GM18520 (cell line): ENCODE measurements around the gene FTCDNL1.

Experiments used
- ATAC-seq: cut with Tn5 transposase; IDR thresholded peaks from one replicate; pipeline ENCODE4 v1.9.1; 2021; ENCODE audit not compliant: unreplicated experiment

Gene FTCDNL1

DNA sequence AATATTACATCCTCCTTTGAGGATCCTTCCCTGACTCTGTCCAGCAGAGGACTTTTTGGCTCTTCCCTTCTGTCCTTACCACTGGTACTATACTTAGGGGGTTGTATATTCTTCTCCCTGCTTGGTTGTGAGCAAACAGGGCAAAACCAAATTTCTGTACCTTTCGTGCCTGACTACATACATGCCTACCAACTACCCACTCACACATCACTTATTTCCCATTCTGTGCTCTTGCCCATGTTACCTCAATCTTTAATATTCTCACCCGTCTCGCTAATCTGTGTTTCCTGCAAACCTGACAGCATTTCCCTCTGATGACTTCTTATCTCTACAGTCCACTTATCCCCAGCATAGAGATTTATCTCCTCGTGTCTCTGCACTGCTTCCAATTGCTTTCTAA is 58.6 kb downstream of the FTCDNL1 start:
- no peak for ATAC-seq

DNA sequence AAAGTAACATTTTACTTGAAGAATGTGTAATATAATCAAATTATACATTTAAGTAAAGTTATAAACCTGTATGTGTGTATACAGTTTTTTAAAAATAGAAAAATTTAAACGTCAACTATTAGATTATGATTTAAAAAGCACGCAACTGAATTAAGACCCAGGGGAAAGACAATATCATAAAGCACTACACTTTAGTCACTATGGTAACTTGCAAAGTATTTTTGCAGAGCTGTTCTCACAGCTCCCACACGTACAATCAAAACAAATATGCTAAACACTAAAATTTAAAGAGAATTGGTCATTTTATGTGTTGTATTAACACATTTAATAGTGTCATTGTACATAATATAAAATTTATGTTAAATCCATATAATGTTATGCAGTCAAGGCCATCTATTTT is 59.7 kb downstream of the FTCDNL1 start:
- ATAC-seq = no peak

DNA sequence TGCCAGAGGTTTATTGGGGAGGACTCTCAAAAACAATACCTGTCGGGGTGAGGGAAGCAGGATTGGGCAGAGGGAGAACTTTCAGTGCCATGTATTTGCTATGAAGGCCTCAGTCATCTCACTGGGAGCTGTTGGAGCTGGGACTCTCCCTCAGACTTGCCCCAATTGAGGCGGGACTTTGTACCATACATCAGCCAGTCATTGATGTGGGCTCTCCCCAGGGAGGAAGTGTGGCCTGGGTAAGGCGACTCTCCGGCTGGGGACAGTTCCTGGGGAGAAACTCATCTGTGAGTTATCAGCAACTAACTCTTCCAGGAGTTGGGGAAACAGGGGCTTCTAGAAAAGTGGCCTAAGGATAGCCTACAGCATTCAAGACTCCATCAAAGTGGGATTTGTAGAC is 66.5 kb downstream of the FTCDNL1 start:
- peak; percentile 64 for ATAC-seq

DNA sequence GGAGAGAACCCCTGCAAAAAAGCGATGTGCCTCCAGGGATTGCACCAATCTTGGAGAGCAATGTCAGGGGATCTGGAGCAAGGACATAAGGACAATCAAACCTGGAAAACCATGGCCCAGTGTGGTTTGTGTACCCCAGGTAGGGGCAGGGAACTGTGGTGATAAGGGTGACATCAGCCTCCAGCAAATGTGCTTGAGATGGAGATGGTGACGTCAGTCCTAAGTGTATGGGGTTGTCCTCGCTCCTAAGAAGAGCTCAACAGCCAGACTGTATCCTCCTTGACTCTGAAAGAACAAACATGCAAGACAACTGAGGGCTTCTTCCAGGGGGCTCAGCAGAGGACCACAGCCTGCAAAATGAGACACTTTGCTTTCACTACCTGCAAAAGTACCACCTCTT is 71.4 kb downstream of the FTCDNL1 start:
- no peak for ATAC-seq

DNA sequence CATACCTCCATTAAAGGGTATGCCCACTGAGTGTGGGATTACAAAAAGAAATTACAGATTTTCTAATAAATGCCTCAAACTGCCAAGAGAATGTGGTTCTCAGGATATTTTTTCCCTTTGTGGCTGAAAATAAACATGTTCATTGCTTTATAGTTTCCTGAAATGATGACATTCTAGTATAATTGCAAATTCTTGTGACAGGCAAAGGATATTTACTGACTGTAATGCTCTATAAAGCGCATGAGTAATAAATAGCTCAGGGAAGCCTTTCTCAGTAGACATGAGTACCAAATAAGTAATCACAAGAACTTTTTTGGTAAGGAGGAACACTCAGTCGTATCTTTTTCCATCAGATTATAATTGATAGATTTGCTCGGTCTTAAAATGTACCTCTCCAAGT is 72.3 kb downstream of the FTCDNL1 start:
- no peak for ATAC-seq

DNA sequence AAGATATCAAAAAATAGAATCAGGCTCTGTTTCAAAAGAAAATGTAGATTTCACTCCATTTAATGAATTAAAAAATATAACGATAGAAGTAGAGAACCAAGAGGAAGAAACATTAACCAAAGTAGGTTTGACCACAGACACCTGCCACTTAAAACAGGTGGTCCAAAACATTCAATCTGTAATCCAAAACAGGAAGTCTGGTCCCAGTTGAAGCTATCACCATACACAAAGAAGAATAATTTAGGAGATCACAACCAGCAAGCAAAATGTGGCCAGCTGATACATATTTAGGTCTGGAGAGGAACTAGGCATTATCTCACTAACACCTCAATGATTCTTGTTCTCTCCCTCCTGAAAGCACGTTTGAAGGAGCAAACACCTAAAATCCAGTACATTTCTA is 73.1 kb downstream of the FTCDNL1 start:
- no peak for ATAC-seq

DNA sequence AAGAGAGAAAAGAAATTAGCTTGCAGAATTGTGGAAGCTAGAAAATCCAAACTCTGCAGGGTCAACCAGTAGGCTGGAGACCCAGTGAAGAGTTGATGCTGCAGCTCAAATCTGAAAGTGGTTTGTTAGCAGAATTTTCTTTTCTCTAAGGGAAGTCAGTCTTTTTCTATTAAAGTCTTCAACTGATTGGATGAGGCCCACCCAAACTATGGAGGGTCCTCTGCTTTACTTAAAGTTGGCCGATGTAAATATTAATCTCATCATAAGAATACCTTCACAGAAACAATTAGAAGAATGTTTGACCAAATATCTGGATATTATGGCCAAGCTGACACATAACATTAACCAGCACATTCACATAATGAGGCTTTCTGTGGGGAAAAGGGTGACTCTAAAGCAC is 73.7 kb downstream of the FTCDNL1 start:
- ATAC-seq = no peak

DNA sequence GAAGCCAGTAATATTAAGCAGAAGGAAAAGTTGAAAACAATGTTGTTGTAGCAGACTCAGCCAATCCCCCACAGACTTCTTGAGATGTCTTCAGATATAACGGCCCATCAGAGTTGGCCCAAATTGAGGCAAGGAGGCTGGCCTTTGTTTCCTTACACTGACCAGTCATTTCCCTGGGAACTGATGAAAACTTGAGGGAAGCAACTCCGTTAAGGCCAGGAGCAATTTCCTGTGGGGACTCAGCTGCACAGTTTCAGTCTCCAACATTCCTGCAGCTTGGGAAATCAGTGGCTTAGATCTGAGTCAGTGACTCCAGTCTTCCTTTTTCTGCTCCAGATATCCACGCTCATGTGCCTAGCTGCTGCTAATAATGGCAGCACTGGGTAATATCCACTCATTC is 75.7 kb downstream of the FTCDNL1 start:
- no peak for ATAC-seq

DNA sequence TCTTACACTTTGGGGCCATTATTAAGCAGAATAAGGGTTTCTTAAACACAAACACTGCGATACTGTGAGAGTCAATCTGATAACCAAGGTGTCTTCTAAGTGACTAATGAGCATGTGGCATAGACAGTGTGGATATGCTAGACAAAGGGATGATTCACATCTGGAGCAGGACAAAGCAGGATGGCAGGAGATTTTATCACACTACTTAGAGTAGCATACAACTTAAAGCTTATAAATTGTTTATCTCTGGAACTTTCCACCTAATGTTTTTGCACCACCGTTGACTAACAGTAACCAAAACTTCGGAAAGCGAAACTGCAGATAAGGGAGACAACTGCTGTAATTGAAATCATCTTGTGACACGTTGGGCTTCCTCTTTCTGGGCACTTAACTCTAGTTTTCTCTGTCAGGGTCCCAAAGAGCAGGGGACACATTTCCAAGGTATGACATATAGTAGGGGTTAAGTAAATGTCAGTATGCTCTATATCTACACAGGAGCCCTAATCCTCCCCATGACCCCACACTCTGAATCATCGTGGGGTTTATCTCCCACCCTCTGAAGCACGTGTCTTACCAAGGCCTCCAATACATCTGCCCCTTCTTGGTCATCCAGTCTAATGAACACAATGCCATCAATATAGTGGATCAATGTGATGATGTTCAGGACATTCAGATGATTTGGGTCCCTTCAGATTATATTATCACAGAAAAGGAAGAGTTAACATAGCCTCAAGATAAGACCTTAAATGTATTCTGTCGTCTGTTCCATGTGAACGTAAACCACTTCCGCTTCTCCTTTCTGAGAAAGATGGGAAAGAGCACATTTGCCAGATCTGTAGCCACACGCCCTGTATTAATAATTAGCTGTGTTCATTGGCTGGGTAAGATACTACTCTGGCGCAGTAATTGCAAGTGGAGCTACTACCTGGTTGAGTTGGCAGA is 78.7 kb downstream of the FTCDNL1 start:
- ATAC-seq = peak; percentile 50

DNA sequence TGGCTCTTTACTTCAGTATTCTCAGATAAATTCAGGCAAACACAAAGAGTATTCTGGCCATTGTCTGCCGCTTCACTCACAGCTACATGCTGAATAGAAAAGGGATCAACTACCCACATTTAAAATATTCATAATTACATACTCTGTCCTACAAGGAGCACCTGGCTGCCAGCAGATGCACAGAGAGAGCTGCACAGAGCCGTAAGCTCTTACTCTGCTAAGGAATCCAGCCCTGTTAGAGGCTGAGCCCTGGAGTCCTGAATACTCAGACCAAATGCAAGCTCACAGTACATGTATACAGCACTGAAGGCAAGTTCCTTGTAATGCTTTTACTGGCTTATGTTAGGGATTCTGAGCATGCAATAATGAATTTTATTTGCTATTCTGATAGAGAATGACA is 80.3 kb downstream of the FTCDNL1 start:
- ATAC-seq = no peak

DNA sequence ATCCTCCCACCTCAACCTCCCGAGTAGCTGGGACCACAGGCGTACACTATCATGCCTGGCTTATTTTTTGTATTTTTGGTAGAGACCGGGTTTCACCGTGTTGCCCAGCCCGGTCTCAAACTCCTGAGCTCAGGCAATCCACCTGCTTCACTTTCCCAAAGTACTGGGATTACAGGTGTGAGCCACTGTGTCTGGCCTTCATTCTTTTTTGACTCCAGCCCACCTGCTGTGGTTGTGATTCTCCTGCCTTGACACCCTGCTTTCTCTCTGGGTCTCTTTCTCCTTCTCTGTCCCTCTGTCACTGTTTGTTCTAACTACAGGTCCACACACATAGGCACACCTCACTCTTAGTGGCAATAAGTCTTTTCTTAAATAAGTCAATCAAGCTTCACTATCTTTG is 85.3 kb downstream of the FTCDNL1 start:
- no peak for ATAC-seq

DNA sequence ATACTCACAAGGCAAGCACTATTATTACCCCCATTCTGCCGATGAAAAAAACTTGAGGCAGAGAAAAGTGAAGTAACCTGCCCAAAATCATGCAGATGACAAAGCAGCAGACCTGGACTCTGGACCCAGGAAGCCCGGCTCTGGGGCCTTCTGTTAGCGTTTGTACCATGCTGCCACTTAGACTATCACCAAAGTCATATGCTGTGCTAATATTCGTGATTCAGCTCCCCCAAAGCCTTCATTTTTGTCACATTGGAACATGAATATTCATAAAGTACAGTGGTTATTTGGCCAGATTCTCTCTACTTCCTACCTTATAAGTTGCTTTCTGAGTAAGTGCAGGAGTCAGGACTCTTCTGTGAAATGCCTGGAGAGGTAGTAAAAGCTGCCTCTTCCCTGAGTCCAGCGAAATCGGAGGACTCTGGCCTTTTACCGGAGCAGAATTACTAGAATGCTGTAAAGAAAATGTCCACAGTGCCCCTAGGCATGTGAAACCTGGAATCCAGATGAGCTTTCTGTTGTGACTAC is 86.7 kb downstream of the FTCDNL1 start:
- no peak for ATAC-seq

DNA sequence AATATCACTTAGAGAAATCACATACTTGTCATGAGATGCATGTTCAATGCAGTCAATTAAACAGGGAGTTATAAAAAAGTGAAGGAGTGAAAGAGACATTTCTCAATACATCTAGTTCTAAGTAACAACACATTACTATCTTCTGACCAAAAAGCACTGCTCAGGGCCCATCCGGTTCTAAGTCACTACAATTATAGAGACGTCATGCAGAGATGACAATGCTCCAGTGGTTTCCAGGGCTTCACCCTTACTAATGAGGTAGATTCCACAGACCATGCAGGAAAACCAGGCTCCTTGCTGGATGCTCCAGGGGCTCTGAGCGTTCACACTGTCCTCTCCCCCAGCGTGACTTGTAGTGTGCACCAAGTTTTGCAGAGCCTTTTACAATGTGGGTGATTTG is 88.0 kb downstream of the FTCDNL1 start:
- no peak for ATAC-seq

DNA sequence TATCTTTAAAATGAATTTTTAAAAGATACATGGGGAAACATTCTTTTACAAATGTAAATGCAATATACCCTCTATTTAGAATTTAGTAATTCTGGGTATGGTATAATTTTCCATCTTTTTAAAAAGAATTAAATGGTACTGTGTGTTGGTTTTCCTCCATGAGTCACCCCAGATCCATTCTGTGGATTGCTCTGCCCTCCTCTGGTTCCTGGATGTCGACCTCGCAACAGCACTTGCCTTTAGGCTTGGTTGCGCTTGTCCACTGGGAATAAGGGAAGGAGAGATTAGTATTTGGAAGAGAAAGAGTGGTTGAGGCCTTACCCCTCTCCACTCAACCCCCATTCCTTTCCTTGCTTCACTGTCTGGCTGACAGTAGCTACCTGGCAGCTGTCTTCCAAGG is 90.4 kb downstream of the FTCDNL1 start:
- ATAC-seq = no peak

DNA sequence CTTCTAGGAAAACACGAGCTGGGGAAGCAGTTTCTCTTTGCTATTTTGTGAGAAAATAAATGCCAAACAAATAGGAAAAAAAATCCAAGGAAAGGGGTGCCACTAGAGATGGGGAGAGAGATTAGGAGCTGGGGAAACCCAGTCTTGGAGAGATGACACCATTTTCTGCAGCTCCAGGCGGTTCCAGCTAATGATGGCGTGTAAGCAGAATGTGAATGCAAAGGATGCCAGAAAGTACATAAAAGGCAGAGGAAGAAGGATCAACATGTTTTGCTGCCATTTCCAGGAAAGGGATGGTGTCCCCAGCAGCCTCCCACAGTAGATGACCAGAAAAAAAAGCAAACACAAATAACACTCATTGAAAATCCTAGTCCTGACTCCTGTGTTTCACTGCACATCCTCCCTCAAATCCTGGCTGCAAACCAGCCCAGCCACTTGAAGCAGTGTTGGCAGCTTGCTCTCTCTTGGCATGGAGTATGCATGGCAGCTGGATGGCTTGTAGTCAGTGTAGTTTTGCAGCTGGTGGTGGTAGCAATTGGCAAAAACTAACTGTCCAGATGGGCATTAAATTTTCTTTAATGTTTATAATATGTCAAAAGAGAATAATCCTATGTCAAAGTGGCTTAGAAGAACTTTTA is 93.6 kb downstream of the FTCDNL1 start:
- ATAC-seq = no peak

DNA sequence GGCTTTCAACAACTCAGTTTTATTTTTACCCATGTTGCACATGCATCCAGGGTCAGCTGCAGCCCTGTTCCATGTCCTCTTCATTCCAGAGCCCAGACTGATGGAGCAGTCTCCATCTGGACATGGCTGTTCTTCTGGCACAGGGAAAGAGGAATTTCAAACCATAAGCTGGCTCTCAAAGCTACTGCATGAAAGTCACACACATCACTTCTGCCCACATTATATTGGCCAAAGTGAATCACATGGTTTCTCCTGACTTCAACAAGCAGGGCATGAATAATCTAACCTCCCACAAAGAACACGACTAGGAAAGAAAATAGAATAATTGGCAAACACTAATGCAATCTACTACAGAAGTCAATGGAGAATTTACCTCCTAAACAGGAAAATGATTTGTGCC is 94.2 kb downstream of the FTCDNL1 start:
- ATAC-seq = no peak

DNA sequence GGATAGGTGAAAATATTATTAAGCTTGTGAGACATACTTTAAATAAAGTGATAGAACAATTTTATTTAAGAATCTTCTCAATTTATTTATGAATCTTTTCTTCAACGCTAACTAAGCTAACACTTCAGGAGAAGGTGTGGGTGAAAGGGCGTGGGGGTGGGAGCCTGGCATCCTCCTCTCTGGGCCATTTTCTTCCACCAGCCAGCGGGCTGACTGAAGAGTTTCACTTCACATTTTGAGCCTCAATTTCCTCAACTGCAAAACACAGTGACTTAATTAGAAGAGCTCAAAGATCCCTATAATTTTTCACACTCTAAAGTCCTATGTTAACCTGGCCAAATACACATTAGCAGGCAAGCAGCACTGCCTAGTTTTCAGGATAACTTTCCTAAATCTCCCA is 94.8 kb downstream of the FTCDNL1 start:
- no peak for ATAC-seq

DNA sequence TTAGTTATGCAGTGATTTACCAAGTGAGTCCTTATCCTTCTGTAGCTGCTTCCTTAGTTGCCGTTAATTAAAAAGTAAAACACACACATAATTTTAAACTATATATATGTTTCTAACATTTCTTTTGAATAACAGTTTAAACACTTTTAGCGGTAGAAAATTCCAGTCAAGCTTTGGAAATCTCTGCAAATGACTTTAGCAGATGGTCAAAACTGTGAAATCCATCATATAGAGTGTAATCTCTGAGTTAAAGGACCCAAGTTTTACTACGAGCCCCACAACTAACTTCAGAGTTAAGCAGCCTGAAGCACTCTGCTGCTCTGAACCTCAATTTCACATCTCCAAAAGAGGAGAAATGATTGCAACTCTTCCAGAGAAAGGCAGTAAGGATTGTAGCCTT is 96.2 kb downstream of the FTCDNL1 start:
- ATAC-seq = no peak

DNA sequence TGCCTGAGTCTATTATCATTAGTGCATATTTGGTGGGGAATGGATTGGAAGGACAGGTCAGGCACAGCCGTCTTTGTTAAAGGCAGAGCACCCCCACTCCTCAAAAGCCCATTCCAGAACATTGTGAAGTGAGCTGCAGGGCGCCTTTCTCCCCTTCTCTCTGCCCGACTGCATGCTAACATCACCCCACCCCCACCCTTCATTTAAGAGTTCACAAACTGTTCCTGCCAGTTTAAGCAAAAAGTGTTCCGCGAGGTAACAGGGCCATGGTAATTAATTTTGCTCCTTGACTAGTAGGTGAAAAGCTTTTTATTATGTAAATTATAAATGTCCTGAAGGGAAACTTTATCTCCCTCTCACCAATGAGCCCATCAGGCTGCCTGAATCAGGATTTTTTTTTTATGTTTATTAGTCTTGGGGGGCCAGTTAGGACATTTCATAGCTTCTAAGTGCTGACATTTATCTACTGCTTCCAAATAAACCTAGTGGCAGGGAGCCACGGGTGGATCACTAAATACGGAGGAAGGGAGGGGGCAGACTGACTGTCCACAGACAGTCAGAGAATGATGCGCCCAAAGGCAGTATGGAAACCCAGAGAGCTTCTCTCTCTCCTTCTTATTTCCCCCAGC is 99.4 kb downstream of the FTCDNL1 start:
- ATAC-seq = no peak

DNA sequence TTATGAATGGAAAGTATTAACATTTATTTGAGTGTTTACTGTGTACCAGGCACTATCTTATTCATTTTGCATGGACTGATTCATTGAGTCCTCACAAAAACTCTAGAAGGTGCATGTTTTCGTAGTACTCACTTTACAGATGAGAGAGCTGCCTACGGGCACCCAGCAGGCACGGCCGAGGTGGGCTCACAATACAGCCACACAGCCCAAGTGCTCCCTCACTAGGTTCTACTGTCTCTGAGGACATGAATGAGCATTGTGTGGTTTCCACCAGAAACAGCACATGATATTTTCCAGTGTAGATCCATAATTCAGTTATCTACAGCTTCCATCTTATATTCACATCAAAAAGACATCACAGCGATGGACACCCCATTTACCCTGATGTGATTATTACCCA is 101.4 kb downstream of the FTCDNL1 start:
- no peak for ATAC-seq

DNA sequence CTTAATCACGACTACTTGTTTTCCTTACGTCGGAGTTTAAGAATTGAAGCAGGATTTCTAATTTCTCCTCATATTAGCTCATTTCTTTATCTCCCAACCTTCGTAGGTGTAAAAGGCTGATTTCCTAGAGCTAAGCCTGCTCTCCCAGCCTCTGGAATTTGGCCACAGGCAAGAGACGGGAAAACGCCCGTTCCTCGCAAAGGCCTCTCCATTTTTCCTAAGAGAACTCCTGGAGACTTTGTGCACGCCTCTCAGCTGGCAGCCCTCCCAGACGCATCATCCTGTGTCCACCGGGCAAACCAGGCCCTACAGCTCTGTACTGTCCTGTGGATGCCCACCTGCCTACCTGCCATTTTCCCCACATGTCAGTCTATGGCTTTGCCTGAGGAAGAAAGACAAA is 106.3 kb downstream of the FTCDNL1 start:
- ATAC-seq = no peak

DNA sequence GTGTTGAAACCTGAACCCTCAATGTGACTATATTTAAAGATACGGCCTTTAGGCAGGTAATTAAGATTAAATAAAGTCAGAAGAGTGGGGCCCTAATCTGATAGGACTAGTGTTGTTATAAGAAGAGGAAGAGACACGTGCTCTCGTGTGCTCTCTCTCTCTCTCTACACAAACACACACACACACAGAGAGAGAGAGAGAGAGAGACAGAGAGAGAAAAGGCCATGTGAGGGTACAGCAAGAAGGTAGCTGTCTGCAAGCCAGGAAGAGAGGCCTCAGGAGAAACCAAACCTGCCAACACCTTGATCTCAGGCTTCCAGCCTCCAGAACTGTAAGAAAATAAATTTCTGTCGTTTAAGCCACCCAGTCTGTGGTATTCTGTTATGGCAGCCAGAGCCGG is 106.7 kb downstream of the FTCDNL1 start:
- no peak for ATAC-seq
